Measurements from ENCODE around the gene ITPR1. TPM values are rescaled to one million over a fixed set of nuclear protein-coding genes. Genes with fewer than 3 reads are reported as not detected.

Gene ITPR1
- total and polyA plus RNA-seq, 4 experiments from 2014 or later, result 6.1 to 72.8 (median 44.2) TPM

- Mint-ChIP-seq H3K36me3 (peaks cover 25 to 29% of the 10 kb centered on the region in 2 donors), H3K27ac (no peak overlapping the region), H3K4me3 (no peak overlapping the region), H3K4me1 (peaks cover 10 to 27% (median 17%) of the 10 kb centered on the region in 4 donors), H3K9me3 (no peaks in the 10 kb centered on the region), H3K27me3 (no peaks in the 10 kb centered on the region)
- Histone ChIP-seq H3K36me3 (ENCODE audit: insufficient read depth, low read length) (no peaks in the 10 kb centered on the region), H3K4me3 (ENCODE audit: low read length in 2 of 2) (no peak overlapping the region), H3K9me3 (ENCODE audit: control insufficient read depth in 1 of 2, low read length in 2 of 2) (no peaks in the 10 kb centered on the region), H3K27ac (ENCODE audit: low read depth, low read length) (no peak overlapping the region), H3K4me1 (ENCODE audit: insufficient read depth, low read length) (peaks cover 9% of the 10 kb centered on the region), H3K27me3 (ENCODE audit: insufficient read depth, low read length) (no peaks in the 10 kb centered on the region)
- no peak for DNase-seq
- intact Hi-C loops (cut with micrococcal nuclease), result no loop called here
- CTCF ChIA-PET (ENCODE audit: partially characterized antibody), result interaction anchor here (0.6 to 1.5 kb wide), 2 partner anchors 13 to 15 kb away, joined by 3 read pairs; no protein-coding TSS in a partner anchor
- POLR2A ChIA-PET (ENCODE audit: partially characterized antibody), result interaction anchor here (10.4 kb wide), 1 partner anchor 31 kb away, joined by 106 read pairs; the partner anchor contains the start of gene ITPR1
Measured at GRCh38 chr3:4523710-4524698, 30.9 kb downstream of the ITPR1 start.

GRCh38 chr3:4525560-4526223, 32.5 kb downstream of the ITPR1 start:
- Histone ChIP-seq H3K4me1 (ENCODE audit: insufficient read depth, low read length) (no peaks in the 10 kb centered on the region), H3K36me3 (ENCODE audit: insufficient read depth, low read length) (no peaks in the 10 kb centered on the region), H3K9me3 (ENCODE audit: control insufficient read depth in 1 of 2, low read length in 2 of 2) (no peaks in the 10 kb centered on the region), H3K27ac (ENCODE audit: low read depth, low read length) (no peak overlapping the region), H3K27me3 (ENCODE audit: insufficient read depth, low read length) (no peaks in the 10 kb centered on the region), H3K4me3 (ENCODE audit: low read length in 2 of 2) (no peak overlapping the region)
- Mint-ChIP-seq H3K4me1 (peaks cover 10 to 23% (median 11%) of the 10 kb centered on the region in 4 donors), H3K27ac (no peak overlapping the region), H3K4me3 (no peak overlapping the region), H3K36me3 (peaks cover 21 to 25% of the 10 kb centered on the region in 2 donors), H3K9me3 (no peaks in the 10 kb centered on the region), H3K27me3 (no peaks in the 10 kb centered on the region)
- ChIA-PET CTCF (ENCODE audit: partially characterized antibody) (no interaction called here), POLR2A (ENCODE audit: partially characterized antibody) (no interaction called here)
- intact Hi-C loops (cut with micrococcal nuclease), result no loop called here
- no peak for DNase-seq

GRCh38 chr3:4528320-4528719, 35.2 kb downstream of the ITPR1 start:
- peaks cover 10 to 41% (median 16%) of the 10 kb centered on the region in 4 donors for H3K4me1 Mint-ChIP-seq
- CTCF ChIA-PET (ENCODE audit: partially characterized antibody), result no interaction called here
- no peaks in the 10 kb centered on the region for H3K9me3 Mint-ChIP-seq
- Histone ChIP-seq H3K36me3 (ENCODE audit: insufficient read depth, low read length) (no peaks in the 10 kb centered on the region), H3K4me3 (ENCODE audit: low read length in 2 of 2) (no peak overlapping the region), H3K27me3 (ENCODE audit: insufficient read depth, low read length) (no peaks in the 10 kb centered on the region), H3K9me3 (ENCODE audit: control insufficient read depth in 1 of 2, low read length in 2 of 2) (no peaks in the 10 kb centered on the region), H3K4me1 (ENCODE audit: insufficient read depth, low read length) (no peaks in the 10 kb centered on the region), H3K27ac (ENCODE audit: low read depth, low read length) (no peak overlapping the region)
- no peaks in the 10 kb centered on the region for H3K27me3 Mint-ChIP-seq
- no peak overlapping the region for H3K27ac Mint-ChIP-seq
- H3K36me3 Mint-ChIP-seq, result peaks cover 9 to 18% of the 10 kb centered on the region in 2 donors
- DNase-seq, result no peak
- POLR2A ChIA-PET (ENCODE audit: partially characterized antibody), result no interaction called here
- H3K4me3 Mint-ChIP-seq, result no peak overlapping the region
- intact Hi-C loops (cut with micrococcal nuclease), result no loop called here

GRCh38 chr3:4528819-4529600, 35.9 kb downstream of the ITPR1 start:
- Histone ChIP-seq H3K36me3 (ENCODE audit: insufficient read depth, low read length) (no peaks in the 10 kb centered on the region), H3K9me3 (ENCODE audit: control insufficient read depth in 1 of 2, low read length in 2 of 2) (no peaks in the 10 kb centered on the region), H3K4me1 (ENCODE audit: insufficient read depth, low read length) (no peaks in the 10 kb centered on the region), H3K27me3 (ENCODE audit: insufficient read depth, low read length) (no peaks in the 10 kb centered on the region), H3K4me3 (ENCODE audit: low read length in 2 of 2) (no peak overlapping the region), H3K27ac (ENCODE audit: low read depth, low read length) (no peak overlapping the region)
- H3K27ac Mint-ChIP-seq, result no peak overlapping the region
- H3K4me3 Mint-ChIP-seq, result no peak overlapping the region
- no peaks in the 10 kb centered on the region for H3K9me3 Mint-ChIP-seq
- ChIA-PET POLR2A (ENCODE audit: partially characterized antibody) (no interaction called here), CTCF (ENCODE audit: partially characterized antibody) (no interaction called here)
- intact Hi-C loops (cut with micrococcal nuclease), result no loop called here
- no peak for DNase-seq
- H3K27me3 Mint-ChIP-seq, result no peaks in the 10 kb centered on the region
- H3K36me3 Mint-ChIP-seq, result peaks cover 2 to 14% of the 10 kb centered on the region in 2 donors
- H3K4me1 Mint-ChIP-seq, result peaks cover 9 to 46% (median 16%) of the 10 kb centered on the region in 4 donors

GRCh38 chr3:4529876-4530588, 36.9 kb downstream of the ITPR1 start:
- H3K36me3 Mint-ChIP-seq, result peaks cover 1 to 12% of the 10 kb centered on the region in 2 donors
- H3K4me1 ChIP-seq (ENCODE audit: insufficient read depth, low read length), result no peaks in the 10 kb centered on the region
- no peaks in the 10 kb centered on the region for H3K27me3 ChIP-seq (ENCODE audit: insufficient read depth, low read length)
- ChIA-PET CTCF (ENCODE audit: partially characterized antibody) (interaction anchor here (0.9 kb wide), 1 partner anchor 11 kb away, joined by 3 read pairs; no protein-coding TSS in a partner anchor), POLR2A (ENCODE audit: partially characterized antibody) (no interaction called here)
- DNase-seq, result no peak
- H3K4me1 Mint-ChIP-seq, result peaks cover 10 to 45% (median 16%) of the 10 kb centered on the region in 4 donors
- no peaks in the 10 kb centered on the region for H3K36me3 ChIP-seq (ENCODE audit: insufficient read depth, low read length)
- H3K27me3 Mint-ChIP-seq, result no peaks in the 10 kb centered on the region
- no peak overlapping the region for H3K27ac Mint-ChIP-seq
- no peaks in the 10 kb centered on the region for H3K9me3 ChIP-seq (ENCODE audit: control insufficient read depth in 1 of 2, low read length in 2 of 2)
- no peaks in the 10 kb centered on the region for H3K9me3 Mint-ChIP-seq
- H3K4me3 ChIP-seq (ENCODE audit: low read length in 2 of 2), result no peak overlapping the region
- H3K4me3 Mint-ChIP-seq, result no peak overlapping the region
- H3K27ac ChIP-seq (ENCODE audit: low read depth, low read length), result no peak overlapping the region
- intact Hi-C loops (cut with micrococcal nuclease), result no loop called here

- Histone ChIP-seq H3K9me3 (ENCODE audit: control insufficient read depth in 1 of 2, low read length in 2 of 2) (no peaks in the 10 kb centered on the region), H3K4me3 (ENCODE audit: low read length in 2 of 2) (no peak overlapping the region), H3K27ac (ENCODE audit: low read depth, low read length) (no peak overlapping the region), H3K36me3 (ENCODE audit: insufficient read depth, low read length) (no peaks in the 10 kb centered on the region), H3K4me1 (ENCODE audit: insufficient read depth, low read length) (no peaks in the 10 kb centered on the region), H3K27me3 (ENCODE audit: insufficient read depth, low read length) (no peaks in the 10 kb centered on the region)
- intact Hi-C loops (cut with micrococcal nuclease), result no loop called here
- ChIA-PET POLR2A (ENCODE audit: partially characterized antibody) (no interaction called here), CTCF (ENCODE audit: partially characterized antibody) (no interaction called here)
- Mint-ChIP-seq H3K27me3 (no peaks in the 10 kb centered on the region), H3K9me3 (peaks cover 0 to 3% (median 0%) of the 10 kb centered on the region in 8 donors), H3K36me3 (peaks cover 0 to 13% of the 10 kb centered on the region in 2 donors), H3K27ac (peak overlapping the region in 1 of 7 donors; percentile 58), H3K4me3 (no peak overlapping the region), H3K4me1 (peaks cover 8 to 42% (median 13%) of the 10 kb centered on the region in 4 donors)
- no peak for DNase-seq
Measured at GRCh38 chr3:4531478-4532025, 38.4 kb downstream of the ITPR1 start.
